ENCODE data around the gene SLC2A10. TPM values are rescaled to one million over a fixed set of nuclear protein-coding genes. Genes with fewer than 3 reads are reported as not detected.

SLC2A10 gene
- total RNA-seq, 1 donor from 2014 or later = 17.7 TPM

DNA sequence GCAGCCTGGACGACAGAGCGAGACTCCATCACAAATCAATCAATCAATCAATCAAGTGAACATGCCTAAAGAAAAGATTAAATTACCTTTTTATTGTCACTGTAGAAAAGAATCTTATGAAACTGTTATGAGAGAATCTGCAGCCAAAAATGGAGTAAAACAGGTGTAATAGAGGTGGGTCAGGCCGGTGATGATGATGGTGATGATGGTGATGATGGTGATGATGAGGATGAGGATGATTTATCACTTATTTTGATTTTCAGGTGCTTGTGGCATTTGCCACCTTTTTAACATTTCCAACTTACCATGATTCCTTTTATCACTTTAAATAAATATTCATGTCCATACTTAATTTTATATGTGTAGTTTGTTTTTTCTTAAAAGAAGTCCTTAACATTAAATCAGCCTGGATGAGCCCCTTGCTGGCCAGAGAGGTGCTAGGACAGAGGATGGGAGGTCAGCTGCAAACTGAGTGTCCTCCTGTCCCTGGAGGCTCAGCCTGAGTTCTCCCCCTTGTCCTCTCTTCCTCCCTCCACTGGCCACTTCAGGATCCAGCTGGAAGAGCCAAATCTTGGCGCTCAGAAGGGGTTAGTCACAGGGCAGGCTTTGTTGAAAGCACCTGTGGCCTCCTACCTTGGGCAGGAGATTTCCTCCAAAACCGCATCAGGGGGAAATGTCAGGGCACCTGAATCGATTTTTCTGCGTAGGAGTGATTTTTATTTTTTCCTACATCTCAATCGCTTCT lies 32.6 kb downstream of the SLC2A10 start:
- Histone ChIP-seq H3K27me3 (peaks cover 17% of the 10 kb centered on the region), H3K27ac (no peak overlapping the region), H3K4me3 (no peak overlapping the region), H3K36me3 (no peaks in the 10 kb centered on the region), H3K9me3 (no peaks in the 10 kb centered on the region), H3K4me1 (no peaks in the 10 kb centered on the region)
- no peak for TF ChIP-seq CTCF (IDR thresholded peaks at IDR 0.05)
- ATAC-seq (no peak), DNase-seq (no peak)
- intact Hi-C loops (cut with DNase I) = no loop called here

DNA sequence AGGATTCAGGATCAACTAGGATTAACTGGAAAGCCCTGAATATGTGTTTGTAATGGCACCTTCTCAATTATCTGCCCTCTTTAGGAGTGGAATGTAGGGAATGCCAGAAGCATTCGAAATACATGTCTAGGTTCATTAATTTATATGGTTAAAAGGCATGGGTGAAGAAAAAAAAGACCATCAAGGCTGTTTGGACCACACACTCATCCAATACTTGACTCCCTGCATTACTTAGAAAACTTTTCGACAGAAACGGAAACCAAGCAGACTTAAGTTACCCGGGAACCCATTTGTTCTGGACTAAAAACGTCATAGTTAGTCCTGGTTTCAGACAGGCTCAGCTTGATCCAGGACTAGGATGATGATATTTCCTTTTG lies 33.2 kb downstream of the SLC2A10 start:
- Histone ChIP-seq H3K27ac (no peak overlapping the region), H3K27me3 (peaks cover 17% of the 10 kb centered on the region), H3K4me1 (no peaks in the 10 kb centered on the region), H3K4me3 (no peak overlapping the region), H3K36me3 (no peaks in the 10 kb centered on the region), H3K9me3 (no peaks in the 10 kb centered on the region)
- ATAC-seq (no peak), DNase-seq (no peak)
- intact Hi-C loops (cut with DNase I) = no loop called here
- TF ChIP-seq CTCF (IDR thresholded peaks at IDR 0.05) = no peak

DNA sequence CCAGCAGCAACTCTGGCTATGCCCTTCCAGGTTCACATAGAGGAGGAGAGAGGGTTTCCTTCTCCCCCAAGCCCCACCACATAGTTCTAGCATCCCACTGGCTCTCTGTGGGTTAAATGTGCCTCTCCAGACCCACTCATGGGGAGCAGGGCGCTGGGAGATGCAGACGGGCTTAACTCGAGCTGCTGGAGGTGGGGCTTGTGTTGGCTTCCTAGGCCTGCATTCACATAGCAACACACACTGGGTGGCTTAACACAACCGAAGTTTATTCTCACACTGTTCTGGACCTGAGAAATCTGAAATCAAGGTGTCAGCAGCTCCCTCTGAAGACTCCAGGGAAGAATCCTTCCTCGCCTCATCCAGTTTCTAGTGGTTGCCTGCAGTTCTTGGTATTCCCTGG lies 33.6 kb downstream of the SLC2A10 start:
- intact Hi-C loops (cut with DNase I) = no loop called here
- H3K4me1 ChIP-seq = no peaks in the 10 kb centered on the region
- peaks cover 17% of the 10 kb centered on the region for H3K27me3 ChIP-seq
- H3K36me3 ChIP-seq = no peaks in the 10 kb centered on the region
- no peak overlapping the region for H3K4me3 ChIP-seq
- no peak for TF ChIP-seq CTCF (IDR thresholded peaks at IDR 0.05)
- H3K9me3 ChIP-seq = no peaks in the 10 kb centered on the region
- ATAC-seq (no peak), DNase-seq (no peak)
- no peak overlapping the region for H3K27ac ChIP-seq

DNA sequence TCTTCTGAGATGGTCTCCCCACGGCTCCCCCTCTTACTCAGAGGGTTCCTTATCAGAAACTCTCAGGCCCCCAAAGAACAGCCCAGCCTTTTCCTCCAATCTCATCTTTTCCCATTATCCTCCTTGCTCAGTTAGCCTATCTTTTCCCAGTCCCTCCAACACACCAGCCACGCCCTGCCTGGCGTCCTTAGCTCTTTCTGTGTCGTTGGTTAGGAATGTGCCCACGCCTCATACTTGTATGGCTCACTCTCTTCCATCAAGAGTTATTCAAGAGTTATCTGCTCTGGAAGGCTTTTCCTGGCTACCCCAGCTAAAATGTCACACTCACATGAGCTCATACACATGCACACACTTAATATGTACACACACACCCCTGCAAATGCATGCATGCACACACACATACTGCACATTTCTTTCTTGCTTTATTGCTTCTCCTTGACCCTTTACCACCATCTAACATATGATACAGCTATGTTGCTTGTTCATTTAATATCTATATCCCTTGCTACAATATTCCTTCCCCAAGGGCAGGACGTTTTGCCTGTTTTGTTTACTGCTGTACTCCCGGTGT lies 37.6 kb downstream of the SLC2A10 start:
- H3K4me1 ChIP-seq = no peaks in the 10 kb centered on the region
- DNase-seq = no peak
- intact Hi-C loops (cut with DNase I) = no loop called here
- peak; percentile 67 for ATAC-seq
- no peaks in the 10 kb centered on the region for H3K9me3 ChIP-seq
- no peak overlapping the region for H3K27ac ChIP-seq
- H3K27me3 ChIP-seq = peaks cover 17% of the 10 kb centered on the region
- H3K4me3 ChIP-seq = no peak overlapping the region
- no peaks in the 10 kb centered on the region for H3K36me3 ChIP-seq
- TF ChIP-seq CTCF (IDR thresholded peaks at IDR 0.05) = no peak

GRCh38 chr20:46749147-46749546 lies 39.7 kb downstream of the SLC2A10 start:
- ATAC-seq (no peak), DNase-seq (no peak)
- H3K9me3 ChIP-seq = no peaks in the 10 kb centered on the region
- TF ChIP-seq CTCF (IDR thresholded peaks at IDR 0.05) = no peak
- H3K27ac ChIP-seq = no peak overlapping the region
- H3K4me1 ChIP-seq = no peaks in the 10 kb centered on the region
- H3K36me3 ChIP-seq = no peaks in the 10 kb centered on the region
- H3K27me3 ChIP-seq = peaks cover 17% of the 10 kb centered on the region
- no peak overlapping the region for H3K4me3 ChIP-seq
- intact Hi-C loops (cut with DNase I) = no loop called here
